Right lung (tissue), 10 donors: ENCODE data around the gene LYAR. TPM values are rescaled to one million over a fixed set of nuclear protein-coding genes. Genes with fewer than 3 reads are reported as not detected.

ENCODE experiments used
- DNase-seq, 2 donors: peaks; one replicate each; pipeline ENCODE4 v3.0.0-alpha.2; 2013
- long read RNA-seq, 8 donors: transcript quantifications; one replicate each; lab custom pipeline, GENCODE V29; 2026
- polyA plus RNA-seq, 5 donors: library from polyadenylated mRNA; unstranded; fragments of 120-200 nt; gene quantifications; one replicate each; pipeline versions ENCODE4 v1.2.1 to v1.2.3, GENCODE V29; 2013; ENCODE audit warnings: inconsistent platforms in 1 of 5, low replicate concordance in 1 of 5; ENCODE audit not compliant: insufficient read length in 5 of 5, insufficient read depth in 1 of 5

The LYAR gene
- polyA plus RNA-seq: 10 to 100 TPM; 20.0 to 23.0 (median 20.6) TPM
- long read RNA-seq, donor 1, partial matches to known transcripts: 14 of 16 reads
- long read RNA-seq, donor 1, other reads (novel, unspliced or antisense): 0 of 16 reads
- long read RNA-seq, donor 2, partial matches to known transcripts: 0 of 2 reads
- long read RNA-seq, donor 2, other reads (novel, unspliced or antisense): 0 of 2 reads
- long read RNA-seq, donor 3, partial matches to known transcripts: 6 of 10 reads
- long read RNA-seq, donor 3, other reads (novel, unspliced or antisense): 0 of 10 reads
- long read RNA-seq, donor 4: 0 reads
- long read RNA-seq, donor 5, partial matches to known transcripts: 15 of 21 reads
- long read RNA-seq, donor 5, other reads (novel, unspliced or antisense): 0 of 21 reads
- long read RNA-seq, donor 6, transcript LYAR-203 (2 exons, 726 nt): major isoform, 5 of 7 reads
- long read RNA-seq, donor 6, partial matches to known transcripts: 0 of 7 reads
- long read RNA-seq, donor 6, other reads (novel, unspliced or antisense): 0 of 7 reads
- long read RNA-seq, donor 7, partial matches to known transcripts: 0 of 3 reads
- long read RNA-seq, donor 7, other reads (novel, unspliced or antisense): 0 of 3 reads
- long read RNA-seq, donor 8: 0 reads

- peak; percentile 91 to 92 for DNase-seq
Measured at GRCh38 chr4:4289941-4290850, at the start of gene LYAR, which contains the start of gene ZBTB49. Gene LYAR, minus strand, starts transcription at chr4:4290154. Its CDS starts 6,412 bp downstream, at chr4:4283742. Gene ZBTB49, plus strand, starts transcription at chr4:4290251. Its CDS starts 9,695 bp downstream, at chr4:4299946.

- peak in 1 of 2 donors; percentile 55 for DNase-seq
Measured at GRCh38 chr4:4339504-4340085, 49.6 kb upstream of the LYAR start.

DNA sequence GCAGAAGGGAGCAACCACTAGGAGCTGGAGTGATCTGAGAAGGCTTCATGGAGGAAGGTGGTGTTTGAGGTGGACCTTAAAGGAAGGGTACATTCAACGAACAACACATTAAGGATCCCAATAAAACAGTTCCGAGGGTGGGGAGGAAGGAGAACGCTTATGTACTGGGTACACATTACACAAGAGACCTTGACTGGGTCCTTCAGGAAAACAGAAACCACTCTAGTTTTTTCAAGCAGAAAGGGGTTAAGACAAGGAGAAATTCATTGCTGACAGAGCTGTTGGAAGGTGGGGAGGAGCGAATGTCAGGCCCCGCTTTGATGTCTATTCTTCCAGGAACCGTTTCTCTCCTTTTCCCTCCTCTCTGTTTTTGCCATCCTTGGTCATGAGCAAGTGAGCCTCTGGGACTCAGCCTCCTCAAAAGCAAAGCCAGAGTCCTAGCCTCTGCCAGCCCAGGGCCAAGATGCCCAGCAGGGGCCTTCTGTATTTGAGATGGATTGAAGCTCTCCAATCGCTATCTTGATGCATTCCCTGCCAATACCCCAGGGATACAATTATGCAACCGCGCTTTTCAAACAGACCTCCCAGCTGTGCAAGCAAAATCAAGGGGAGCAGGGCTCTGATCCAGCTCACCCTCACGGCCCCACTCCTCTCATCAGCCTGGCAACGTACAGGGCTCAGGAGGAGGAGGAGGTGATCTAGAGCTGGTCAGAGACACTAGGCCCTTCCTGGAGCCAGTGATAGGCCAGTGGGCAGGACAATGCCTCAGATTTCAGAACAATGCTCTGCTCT, 48.5 kb upstream of the LYAR start:
- DNase-seq: no peak

GRCh38 chr4:4334798-4335520, 45.0 kb upstream of the LYAR start:
- no peak for DNase-seq

GRCh38 chr4:4333265-4333706, 43.3 kb upstream of the LYAR start:
- DNase-seq: no peak

DNA sequence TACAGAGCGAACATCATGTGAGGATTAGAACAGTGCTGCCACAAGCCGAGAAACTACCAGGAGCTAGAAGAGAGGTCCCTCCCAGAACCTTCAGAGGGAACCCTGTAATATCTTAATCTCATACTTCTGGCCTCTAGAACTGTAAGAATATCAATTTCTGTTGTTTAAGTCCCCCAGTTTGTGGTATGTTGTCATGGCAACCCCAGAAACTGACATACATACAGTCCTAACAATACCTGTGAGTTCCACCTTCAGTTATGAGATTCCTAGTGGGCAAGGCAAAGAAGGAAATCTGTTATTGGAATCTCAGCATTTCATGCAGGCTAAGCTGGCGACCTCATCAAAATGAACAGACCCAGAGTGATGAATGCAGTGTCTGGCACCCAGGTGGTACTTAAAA, 42.6 kb upstream of the LYAR start:
- no peak for DNase-seq

GRCh38 chr4:4330794-4331193, 40.8 kb upstream of the LYAR start:
- no peak for DNase-seq

- DNase-seq: no peak
Measured at GRCh38 chr4:4329496-4329895, 39.5 kb upstream of the LYAR start.

- DNase-seq: no peak
Measured at GRCh38 chr4:4328840-4329239, 38.9 kb upstream of the LYAR start.

DNA sequence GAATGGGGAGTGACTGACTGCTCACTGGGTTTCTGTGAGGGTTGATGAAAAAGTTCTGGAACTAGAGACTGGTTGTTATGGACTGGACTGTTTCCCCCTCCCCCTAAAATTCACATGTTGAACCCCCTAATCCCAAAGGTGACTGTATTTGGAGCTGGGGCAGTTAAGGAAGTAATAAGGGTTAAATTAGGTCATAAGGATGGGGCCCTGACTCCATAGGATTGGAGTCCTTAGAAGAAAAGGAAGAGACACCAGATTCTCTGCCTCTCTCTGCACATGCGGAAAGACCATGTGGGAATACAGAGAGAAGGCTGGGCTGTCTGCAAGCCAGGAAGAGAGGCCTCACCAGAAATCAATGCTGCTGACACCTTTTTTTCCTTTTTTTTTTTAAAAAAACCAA, 38.3 kb upstream of the LYAR start:
- DNase-seq: no peak

DNA sequence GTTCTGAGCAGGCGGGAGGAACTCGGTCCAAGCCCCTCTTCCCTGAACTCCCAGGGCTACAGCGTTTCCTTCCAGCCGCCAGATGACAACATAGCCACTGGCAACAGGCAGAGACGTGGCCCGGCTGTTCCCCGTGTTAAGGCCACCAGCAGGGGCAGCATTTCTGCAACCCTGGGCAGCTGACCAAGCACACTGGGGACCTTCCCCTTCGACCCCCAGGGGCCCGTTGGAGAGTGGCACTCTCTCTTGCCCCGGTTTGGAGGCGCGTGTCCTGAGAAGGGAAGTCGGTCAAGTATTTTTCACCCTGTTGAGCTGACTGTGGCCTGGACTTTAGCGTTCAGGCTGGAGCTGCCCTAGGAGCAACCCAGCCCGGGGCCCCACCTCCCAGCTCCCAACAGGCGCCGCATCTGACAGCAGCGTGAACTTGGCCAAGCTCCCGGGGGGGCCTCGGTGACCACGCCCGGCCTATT, 37.7 kb upstream of the LYAR start:
- peak in 1 of 2 donors; percentile 45 for DNase-seq

DNA sequence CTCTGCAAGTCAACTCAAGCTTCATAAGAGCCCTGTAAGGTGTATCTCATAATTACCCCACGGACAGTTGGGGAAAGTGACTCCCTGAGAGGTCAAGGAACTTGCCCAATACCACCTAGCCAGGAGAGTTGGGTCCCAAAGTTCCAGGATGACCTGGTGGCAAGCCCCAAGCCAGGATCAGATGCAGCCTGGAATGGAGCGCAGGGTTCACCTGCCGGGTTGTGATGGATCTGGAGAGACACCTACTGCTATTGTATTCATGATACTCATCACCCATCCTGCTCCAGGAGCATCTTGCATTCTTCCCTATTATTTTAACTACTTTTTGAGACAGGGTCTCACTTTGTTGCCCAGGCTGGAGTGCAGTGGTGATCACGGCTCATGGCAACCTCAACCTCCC, 36.2 kb upstream of the LYAR start:
- no peak for DNase-seq

- no peak for DNase-seq
Measured at GRCh38 chr4:4325321-4325720, 35.4 kb upstream of the LYAR start.

DNA sequence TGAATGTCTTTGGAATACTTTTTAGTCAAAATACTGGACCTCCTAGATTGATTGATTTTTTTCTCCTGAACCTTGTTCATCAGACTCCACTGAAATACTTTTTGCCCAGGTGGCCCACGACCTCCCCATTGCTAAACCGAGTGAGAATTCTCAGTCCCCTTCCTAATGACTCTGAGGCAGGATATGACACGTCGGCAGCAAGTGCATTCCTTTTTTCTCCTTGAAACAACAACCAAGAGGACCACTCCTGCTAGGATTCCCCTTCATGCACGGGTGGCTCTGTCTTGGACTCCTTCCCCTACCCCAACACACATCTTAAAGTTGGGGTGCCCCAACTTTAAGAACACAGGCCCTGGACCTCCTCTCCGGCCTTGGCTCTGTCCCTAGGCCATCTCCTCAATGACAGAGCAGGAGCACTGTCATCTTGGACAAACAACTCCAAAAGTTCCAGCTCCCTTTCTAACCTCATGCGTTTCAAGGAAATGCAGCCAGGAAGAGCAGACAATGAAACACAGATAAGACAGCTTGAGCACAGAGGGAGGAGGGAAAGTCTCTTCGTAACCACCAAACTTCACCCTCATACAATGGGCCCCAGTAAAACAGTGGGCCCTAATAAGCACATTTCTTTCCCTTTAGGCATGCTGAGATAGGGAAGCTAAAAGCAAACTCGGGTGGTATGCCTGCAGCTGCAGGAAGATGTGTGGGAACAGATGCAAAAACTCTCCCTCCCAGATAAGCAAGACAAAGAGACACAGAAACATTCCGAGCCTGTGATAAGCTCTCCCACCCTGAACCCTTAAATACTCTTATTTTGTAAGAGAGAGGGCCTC, 34.0 kb upstream of the LYAR start:
- no peak for DNase-seq

DNA sequence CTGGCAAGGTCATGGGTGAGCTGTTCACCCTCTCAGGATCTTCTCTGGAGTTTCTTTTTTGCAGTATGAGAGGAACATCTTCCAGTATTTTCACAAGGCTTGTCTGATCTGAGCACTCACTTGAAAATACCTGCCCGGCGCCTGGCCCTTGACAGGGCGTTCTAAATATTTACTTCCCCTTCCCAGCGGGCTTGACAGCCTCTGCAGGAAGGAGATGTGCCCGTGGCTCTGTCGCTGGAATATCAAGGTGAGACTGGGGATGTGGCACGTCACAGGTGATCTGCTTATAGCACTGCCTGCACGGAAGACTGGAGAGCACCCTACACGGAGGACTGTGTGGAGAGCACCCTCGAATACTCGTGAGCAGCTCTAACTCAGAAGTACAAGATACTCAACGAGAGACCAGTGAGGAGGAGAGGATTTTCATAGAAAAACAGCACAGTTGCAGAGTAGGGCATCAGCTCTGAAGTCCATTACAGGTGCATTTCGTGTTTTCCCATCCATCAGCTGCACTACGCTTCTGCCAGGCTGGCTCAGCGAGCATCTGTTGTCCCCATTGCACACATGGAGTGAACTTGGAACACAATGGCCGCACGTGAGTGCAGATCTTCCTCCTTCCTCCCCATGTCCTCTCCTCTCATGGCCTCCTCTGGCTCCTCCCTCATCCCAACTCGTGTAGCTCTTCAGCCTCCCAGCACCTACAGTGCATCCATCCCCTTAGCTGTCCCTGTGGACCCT, 32.2 kb upstream of the LYAR start:
- DNase-seq: no peak

GRCh38 chr4:4320951-4321714, 31.2 kb upstream of the LYAR start:
- no peak for DNase-seq

GRCh38 chr4:4320528-4320927, 30.6 kb upstream of the LYAR start:
- DNase-seq: no peak
